GM10266 (cell line): ENCODE measurements around the gene DHRS1.
A peak's percentile ranks its signal among the peaks of the same experiment; 100 is the strongest.

ENCODE experiments used
- DNase-seq: peaks from one replicate; pipeline ENCODE4 v3.0.0; 2012; ENCODE audit errors: extremely low spot score
- CTCF ChIP-seq: IDR thresholded peaks from 2 replicates; pipeline ENCODE4 v1.5.1; 2012; ENCODE audit warnings: mild to moderate bottlenecking, low read depth; ENCODE audit not compliant: control insufficient read depth, insufficient read depth; ENCODE audit errors: missing control alignments

DHRS1 gene

DNA sequence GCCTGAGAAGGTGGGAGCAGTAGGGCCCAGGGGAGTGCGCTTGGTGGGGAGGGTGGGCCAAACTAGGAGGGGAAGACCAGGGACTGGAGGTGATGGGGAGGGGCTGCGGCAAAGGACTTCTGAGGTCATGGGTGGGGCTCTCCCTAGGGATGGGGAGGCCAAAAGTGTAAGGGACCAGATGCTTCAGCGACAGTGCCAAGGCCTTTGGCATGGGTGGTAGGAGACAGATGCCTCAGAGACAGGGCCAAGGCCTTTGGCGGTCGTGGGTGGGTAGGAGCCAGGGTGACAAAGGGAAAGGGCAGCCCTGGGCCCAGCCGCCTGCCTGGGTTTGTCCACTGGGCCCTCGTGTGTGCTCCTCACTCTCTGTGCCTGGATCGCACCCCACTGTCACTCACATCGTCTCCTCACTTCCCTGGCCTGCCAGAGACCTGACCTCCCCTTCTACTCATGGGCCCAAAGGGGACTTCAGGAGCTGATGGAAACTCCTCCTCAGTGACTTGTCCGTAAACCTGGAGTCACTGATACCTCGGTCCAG, 15.0 kb downstream of the DHRS1 start:
- DNase-seq = no peak
- no peak for TF ChIP-seq CTCF

GRCh38 chr14:24283796-24284460, 15.7 kb downstream of the DHRS1 start:
- no peak for TF ChIP-seq CTCF
- DNase-seq = no peak

DNA sequence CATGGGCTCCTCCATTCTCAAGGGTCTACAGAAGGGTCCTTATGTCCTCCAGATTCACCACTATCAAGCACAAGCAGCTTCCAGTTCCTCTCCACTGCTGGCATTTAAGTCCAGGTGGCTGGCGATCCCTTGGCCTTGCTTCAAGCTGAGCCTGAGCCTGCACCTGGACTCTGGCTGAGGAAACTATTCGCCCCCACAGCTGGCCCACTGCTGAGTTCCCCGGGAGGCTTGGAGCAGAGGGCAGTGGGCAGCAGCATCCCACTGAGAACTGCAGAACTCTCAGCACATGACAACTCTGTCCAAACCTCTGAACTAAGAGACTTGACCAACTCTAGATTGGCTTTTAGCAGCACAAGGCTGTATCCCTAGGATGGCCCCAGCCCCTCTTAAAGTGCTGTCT, 16.8 kb downstream of the DHRS1 start:
- no peak for TF ChIP-seq CTCF
- DNase-seq = no peak

- no peak for DNase-seq
- TF ChIP-seq CTCF = no peak
Measured at GRCh38 chr14:24281636-24282035, 17.9 kb downstream of the DHRS1 start.

GRCh38 chr14:24280797-24281460, 18.7 kb downstream of the DHRS1 start:
- no peak for DNase-seq
- TF ChIP-seq CTCF = no peak

DNA sequence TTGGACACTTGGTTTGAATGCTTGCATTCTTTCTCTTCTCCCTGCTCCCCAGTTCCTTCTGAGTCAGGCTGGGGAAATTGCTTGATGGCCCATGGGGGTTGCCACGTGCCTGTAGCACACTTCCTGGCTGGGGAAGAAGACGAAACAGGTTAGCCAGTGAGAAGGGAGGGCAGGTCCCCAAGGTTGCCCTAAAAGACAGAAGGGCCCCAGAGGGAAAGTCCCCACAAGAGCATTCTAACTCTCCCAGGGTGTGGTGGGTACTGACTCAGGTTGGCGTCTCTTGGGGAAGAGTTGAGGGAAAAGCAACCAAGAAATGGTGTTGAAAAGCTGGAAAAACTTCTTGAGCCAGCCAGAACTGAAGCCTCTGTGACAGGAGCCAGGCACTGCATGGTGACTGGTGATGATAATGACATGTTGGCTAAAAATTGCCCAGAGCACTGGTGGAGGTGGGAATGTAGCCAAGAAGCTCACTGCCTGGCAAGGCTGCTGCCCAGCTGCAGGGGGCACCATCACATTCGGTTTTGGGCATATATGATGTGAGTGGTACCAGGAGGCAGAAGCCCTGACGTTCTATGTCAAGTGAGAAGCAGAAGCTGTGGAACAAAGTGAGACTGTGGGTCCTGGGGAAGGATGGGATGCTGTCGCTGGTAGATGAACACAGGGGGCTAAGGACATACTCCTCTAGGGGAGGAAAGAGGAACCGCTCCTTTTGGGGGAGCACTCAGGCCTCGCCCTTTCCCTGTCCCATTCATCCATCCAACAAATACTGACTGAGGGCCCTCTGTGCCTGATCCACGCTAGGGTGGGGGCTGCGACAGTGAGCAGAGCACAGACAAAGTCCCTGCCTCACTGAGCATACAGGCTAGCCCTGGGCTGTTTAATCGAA, 20.0 kb downstream of the DHRS1 start:
- no peak for DNase-seq
- peak; percentile 30 for TF ChIP-seq CTCF

DNA sequence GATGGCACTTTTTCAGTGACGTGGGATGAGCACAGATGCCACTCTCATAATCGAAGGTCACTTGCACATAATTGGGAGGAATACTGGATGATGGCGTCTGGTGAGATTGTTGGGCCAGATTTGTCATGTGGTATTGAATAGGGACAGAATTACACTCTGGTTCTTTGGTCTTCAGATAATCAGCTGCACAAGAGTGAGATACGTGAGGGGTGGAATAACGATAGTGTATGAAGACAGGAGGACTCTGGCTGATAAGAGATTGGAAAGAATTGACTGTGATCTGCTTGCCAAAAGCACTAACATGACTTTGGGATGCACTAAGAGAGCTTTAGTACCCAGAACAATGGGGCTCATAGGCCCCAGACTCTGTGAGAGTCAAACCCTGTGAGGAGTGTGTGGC, 21.2 kb downstream of the DHRS1 start:
- TF ChIP-seq CTCF = no peak
- no peak for DNase-seq
